Pancreas (tissue), 10 donors: ENCODE results near the gene SGMS2. TPM values are rescaled to one million over a fixed set of nuclear protein-coding genes. Genes with fewer than 3 reads are reported as not detected.

ENCODE experiments used
- ATAC-seq, 4 donors: fragments of 200-7000 bp; cut with Tn5 transposase; one replicate each; pipeline versions ENCODE4 v1.8.0 to v1.9.1; 2020; ENCODE audit warnings: mild to moderate bottlenecking in 4 of 4, moderate library complexity in 4 of 4
- DNase-seq, 6 donors: peaks; one replicate each; pipeline ENCODE4 v3.0.0-alpha.2; 2020
- FAIRE-seq: peaks from 2 replicates; lab custom pipeline; 2012; peaks lifted over from hg19 to GRCh38; lab: Jason Lieb, UNC
- H3K27ac ChIP-seq, 4 donors: fragments of 200-600 bp; sonication (generic); 1 replicate in 3 of 4; 2 replicates in 1 of 4; pipeline versions ENCODE4 v1.5.0 to v1.8.0; 2020
- H3K27me3 ChIP-seq, 4 donors: fragments of 200-600 bp; one replicate each; pipeline ENCODE4 v1.8.0; 2021
- H3K36me3 ChIP-seq, 3 donors: fragments of 200-600 bp; sonication (generic) in 1 of 3; one replicate each; pipeline versions ENCODE4 v1.5.0 to v1.8.0; 2020 to 2021
- H3K4me1 ChIP-seq, 3 donors: fragments of 200-600 bp; one replicate each; pipeline ENCODE4 v1.8.0; 2021
- H3K4me3 ChIP-seq, 4 donors: fragments of 200-600 bp; sonication (generic) in 2 of 4; one replicate each; pipeline versions ENCODE4 v1.5.0 to v1.8.0; 2020 to 2021
- H3K9me3 ChIP-seq, 4 donors: fragments of 200-600 bp; one replicate each; pipeline ENCODE4 v1.8.0; 2021
- WGBS, 2 donors: extraction: QIAGEN DNeasy Blood & Tissue Kit; methylation state at CpG; one replicate each; pipeline ENCODE4 v1.1.7; 2013; 5-methylcytosine and 5-hydroxymethylcytosine counted together
- intact Hi-C, 3 donors: fragments of 100-400 bp; cut with DNase I; formaldehyde crosslinking; loops; one replicate each; pipeline versions ENCODE4 v1.11.1 to v1.14.2; 2022
- polyA plus RNA-seq, 2 donors: library from polyadenylated mRNA; stranded (reverse); fragments of 200-250 nt; gene quantifications; one replicate each; pipeline ENCODE4 v1.2.3, GENCODE V29; 2013
- total RNA-seq, 6 donors: library from RNA; stranded (reverse); fragmentation: NEBNext Ultra II Directional in 4 of 6; extraction: Animal tissue kit (Norgen Biotek cat#: 25700) in 4 of 6; gene quantifications; one replicate each; pipeline versions ENCODE4 v1.2.1 to v1.2.4, GENCODE V29; 2021 to 2023
- TF ChIP-seq, protein P1 (sequence below), 4 donors: fragments of 200-600 bp; sonication (generic) in 3 of 4; IDR thresholded peaks; one replicate each; pipeline versions ENCODE4 v1.5.0 to v1.8.0; 2021; ENCODE audit warnings: antibody characterized with exemption in 4 of 4
- donor health status: healthy with polysubstance abuse.
- donor health status: DM: no; HTN: no; CAD: no; lungs with moderate emphysema.
- donor health status: DM: no; HTN: no; CAD: no.
- donor health status: control.
- donor health status: control.
- donor health status: Bipolar disorder and iron deficiency.
- donor health status: DM: yes; HTN: yes; CAD: no.
- donor health status: DM: no; HTN: no; CAD: no.
- donor health status: DM: no; HTN: no; CAD: no.
- donor health status: DM: yes; HTN: yes; CAD: no.

Gene SGMS2
- total and polyA plus RNA-seq, 8 donors: 1.6 to 25.4 (median 12.6) TPM

DNA sequence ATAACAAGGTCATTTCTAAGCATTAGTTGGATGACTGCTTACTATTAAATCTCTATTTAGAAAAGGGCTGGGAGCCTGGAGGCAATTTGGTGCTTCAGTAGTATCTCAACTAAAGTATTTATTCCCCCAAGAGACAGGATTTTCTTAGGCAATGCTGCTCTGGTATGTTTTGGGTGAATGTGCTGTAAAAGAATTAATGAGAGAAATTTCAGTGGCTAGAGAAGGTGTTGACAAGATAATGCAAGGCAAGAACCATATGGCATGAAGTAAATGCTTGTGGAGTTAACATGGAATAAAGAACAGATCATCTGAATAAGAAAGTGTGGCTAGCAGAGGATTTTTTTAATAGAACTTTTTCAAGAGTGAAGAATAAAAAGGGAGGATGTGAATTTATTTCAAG, 110.5 kb downstream of the SGMS2 start:
- H3K27ac ChIP-seq: no peak overlapping the region
- H3K9me3 ChIP-seq: no peaks in the 10 kb centered on the region
- DNase-seq (no peak), FAIRE-seq (no peak), ATAC-seq (no peak)
- TF ChIP-seq, protein P1, sequence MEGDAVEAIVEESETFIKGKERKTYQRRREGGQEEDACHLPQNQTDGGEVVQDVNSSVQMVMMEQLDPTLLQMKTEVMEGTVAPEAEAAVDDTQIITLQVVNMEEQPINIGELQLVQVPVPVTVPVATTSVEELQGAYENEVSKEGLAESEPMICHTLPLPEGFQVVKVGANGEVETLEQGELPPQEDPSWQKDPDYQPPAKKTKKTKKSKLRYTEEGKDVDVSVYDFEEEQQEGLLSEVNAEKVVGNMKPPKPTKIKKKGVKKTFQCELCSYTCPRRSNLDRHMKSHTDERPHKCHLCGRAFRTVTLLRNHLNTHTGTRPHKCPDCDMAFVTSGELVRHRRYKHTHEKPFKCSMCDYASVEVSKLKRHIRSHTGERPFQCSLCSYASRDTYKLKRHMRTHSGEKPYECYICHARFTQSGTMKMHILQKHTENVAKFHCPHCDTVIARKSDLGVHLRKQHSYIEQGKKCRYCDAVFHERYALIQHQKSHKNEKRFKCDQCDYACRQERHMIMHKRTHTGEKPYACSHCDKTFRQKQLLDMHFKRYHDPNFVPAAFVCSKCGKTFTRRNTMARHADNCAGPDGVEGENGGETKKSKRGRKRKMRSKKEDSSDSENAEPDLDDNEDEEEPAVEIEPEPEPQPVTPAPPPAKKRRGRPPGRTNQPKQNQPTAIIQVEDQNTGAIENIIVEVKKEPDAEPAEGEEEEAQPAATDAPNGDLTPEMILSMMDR (IDR thresholded peaks at IDR 0.05): no peak
- no peak overlapping the region for H3K4me3 ChIP-seq
- H3K4me1 ChIP-seq: no peaks in the 10 kb centered on the region
- H3K36me3 ChIP-seq: no peaks in the 10 kb centered on the region
- H3K27me3 ChIP-seq: no peaks in the 10 kb centered on the region
- intact Hi-C loops: no loop called here

DNA sequence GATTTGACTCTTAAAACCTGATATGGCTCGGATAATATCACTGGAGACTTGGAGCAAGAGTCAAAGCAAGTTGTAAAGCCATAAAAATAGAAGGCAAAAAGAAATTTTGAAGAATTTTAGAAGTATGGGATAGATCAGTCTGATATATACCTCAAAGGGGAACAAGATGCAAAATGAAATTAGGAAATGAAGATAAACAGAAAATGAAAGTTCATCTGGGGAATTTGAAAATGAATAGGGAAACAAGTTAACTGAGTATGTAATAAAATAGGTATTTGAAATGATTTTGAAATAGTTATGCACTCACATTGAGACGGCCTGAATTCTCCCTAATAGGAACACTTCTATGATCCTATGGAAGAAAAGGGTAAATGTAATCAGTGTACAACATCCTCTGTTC, 112.3 kb downstream of the SGMS2 start:
- FAIRE-seq (no peak), DNase-seq (no peak), ATAC-seq (no peak)
- no peak overlapping the region for H3K27ac ChIP-seq
- no peaks in the 10 kb centered on the region for H3K36me3 ChIP-seq
- intact Hi-C loops: no loop called here
- H3K27me3 ChIP-seq: no peaks in the 10 kb centered on the region
- no peak overlapping the region for H3K4me3 ChIP-seq
- WGBS, 2 donors: 91 to 92% methylated on average over 2 of the region's 2 CpGs
- no peaks in the 10 kb centered on the region for H3K4me1 ChIP-seq
- TF ChIP-seq, protein P1 (IDR thresholded peaks at IDR 0.05): no peak
- no peaks in the 10 kb centered on the region for H3K9me3 ChIP-seq

DNA sequence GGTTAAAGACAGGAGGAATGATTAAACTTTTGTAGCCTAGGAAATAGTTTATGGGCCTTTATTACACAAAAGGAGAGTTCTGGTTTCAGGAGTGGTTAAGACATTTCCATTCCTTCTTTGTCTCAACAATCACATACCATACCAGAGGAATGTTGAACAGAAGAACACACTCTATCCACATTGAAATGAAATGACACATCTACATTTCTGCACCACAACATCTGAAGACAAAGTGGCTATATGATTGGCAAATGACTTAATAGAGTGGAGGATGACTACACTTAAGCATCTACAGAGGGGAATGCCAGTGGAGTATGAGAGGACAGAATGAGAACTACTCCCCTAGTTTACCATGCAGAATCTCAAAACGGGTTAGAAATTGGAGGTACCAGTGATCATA, 114.6 kb downstream of the SGMS2 start:
- FAIRE-seq: no peak
- Histone ChIP-seq H3K36me3 (no peaks in the 10 kb centered on the region), H3K4me1 (no peaks in the 10 kb centered on the region), H3K27me3 (no peaks in the 10 kb centered on the region), H3K27ac (no peak overlapping the region), H3K9me3 (no peaks in the 10 kb centered on the region), H3K4me3 (no peak overlapping the region)
- 90 to 100% methylated on average over 1 of the region's 1 CpG for WGBS, 2 donors
- TF ChIP-seq, protein P1 (IDR thresholded peaks at IDR 0.05): no peak
- no peak for DNase-seq
- ATAC-seq: no peak
- intact Hi-C loops: no loop called here

DNA sequence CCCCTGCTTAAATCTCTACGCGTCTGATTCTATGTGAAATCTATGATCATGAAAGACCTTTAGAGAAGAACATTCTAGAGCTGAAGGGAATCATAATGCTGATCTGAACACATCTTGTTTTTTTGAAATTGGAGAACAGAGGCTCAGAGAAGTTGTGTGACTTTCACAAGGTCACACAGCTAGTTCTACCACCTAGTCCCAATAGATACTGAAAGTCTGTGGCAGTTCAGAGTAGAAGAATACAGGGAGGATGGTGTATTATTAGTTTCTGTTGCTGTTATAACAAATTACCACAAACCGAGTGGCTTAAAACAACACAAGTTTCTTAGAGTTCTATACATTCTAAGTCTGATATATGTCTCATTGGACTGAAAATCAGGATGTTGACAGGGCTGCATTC, 121.1 kb downstream of the SGMS2 start:
- 93 to 97% methylated on average over 3 of the region's 3 CpGs for WGBS, 2 donors
- DNase-seq (no peak), ATAC-seq (no peak), FAIRE-seq (no peak)
- no peaks in the 10 kb centered on the region for H3K4me1 ChIP-seq
- H3K36me3 ChIP-seq: no peaks in the 10 kb centered on the region
- H3K9me3 ChIP-seq: no peaks in the 10 kb centered on the region
- H3K27ac ChIP-seq: no peak overlapping the region
- H3K4me3 ChIP-seq: no peak overlapping the region
- TF ChIP-seq, protein P1 (IDR thresholded peaks at IDR 0.05): no peak
- H3K27me3 ChIP-seq: no peaks in the 10 kb centered on the region
- intact Hi-C loops: no loop called here

DNA sequence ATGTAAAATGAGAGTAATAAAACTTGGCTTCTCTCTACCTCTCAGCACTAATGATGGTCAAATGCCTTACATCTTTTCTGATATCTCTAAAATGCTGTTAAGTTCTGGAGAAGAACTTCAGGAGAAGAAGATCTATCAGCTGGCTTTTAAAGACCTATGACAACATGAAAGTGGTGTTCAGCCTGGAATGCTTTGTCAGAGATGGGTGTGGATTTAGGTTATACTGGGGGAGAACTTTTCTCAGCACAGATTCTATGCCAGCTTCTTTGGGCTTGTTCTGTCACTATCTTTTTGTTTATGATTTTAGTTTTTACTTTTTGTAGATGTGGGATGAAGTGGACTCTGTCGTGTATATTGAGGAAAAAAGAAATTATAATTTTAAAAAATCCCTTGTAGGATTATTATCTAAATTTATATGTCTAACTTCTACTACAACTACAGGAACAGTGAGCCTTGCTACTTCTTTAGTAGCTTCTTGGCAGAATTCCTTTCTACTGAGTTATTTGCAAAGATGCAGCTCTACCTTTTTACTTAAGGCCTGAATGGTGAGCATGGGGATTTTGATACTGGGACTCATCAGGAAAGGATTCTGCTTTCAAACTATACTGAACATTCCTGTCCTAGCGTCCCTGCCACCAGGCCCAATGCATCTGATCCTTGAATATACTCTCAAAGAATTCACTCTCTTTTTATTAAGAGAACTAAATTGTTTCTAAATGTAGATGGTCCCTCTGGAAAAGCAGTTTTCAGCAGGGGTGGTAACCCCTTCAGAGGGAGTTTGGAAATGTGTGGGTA, 126.2 kb downstream of the SGMS2 start:
- Histone ChIP-seq H3K4me3 (no peak overlapping the region), H3K36me3 (no peaks in the 10 kb centered on the region), H3K4me1 (no peaks in the 10 kb centered on the region), H3K9me3 (no peaks in the 10 kb centered on the region), H3K27me3 (no peaks in the 10 kb centered on the region), H3K27ac (no peak overlapping the region)
- intact Hi-C loops: no loop called here
- FAIRE-seq (no peak), ATAC-seq (no peak), DNase-seq (no peak)
- TF ChIP-seq, protein P1 (IDR thresholded peaks at IDR 0.05): no peak
- 89 to 98% methylated on average over 2 of the region's 2 CpGs for WGBS, 2 donors
